NCI-H460 (cell line): Measurements from ENCODE around the gene WASF3. TPM values are rescaled to one million over a fixed set of nuclear protein-coding genes. Genes with fewer than 3 reads are reported as not detected.

Source experiments
- DNase-seq: peaks from one replicate; pipeline ENCODE4 v3.0.0-alpha.2; 2016; ENCODE audit warnings: low read depth; ENCODE audit errors: extremely low read depth
- total RNA-seq: library from RNA; depleted of rRNA; stranded (reverse); fragments of >200 nt; shearing (Covaris generic); gene quantifications from 2 replicates; pipeline ENCODE4 v1.2.3, GENCODE V29; 2014

Gene WASF3
- total RNA-seq, 1 experiment from 2014 or later, result 5.8 TPM

DNA sequence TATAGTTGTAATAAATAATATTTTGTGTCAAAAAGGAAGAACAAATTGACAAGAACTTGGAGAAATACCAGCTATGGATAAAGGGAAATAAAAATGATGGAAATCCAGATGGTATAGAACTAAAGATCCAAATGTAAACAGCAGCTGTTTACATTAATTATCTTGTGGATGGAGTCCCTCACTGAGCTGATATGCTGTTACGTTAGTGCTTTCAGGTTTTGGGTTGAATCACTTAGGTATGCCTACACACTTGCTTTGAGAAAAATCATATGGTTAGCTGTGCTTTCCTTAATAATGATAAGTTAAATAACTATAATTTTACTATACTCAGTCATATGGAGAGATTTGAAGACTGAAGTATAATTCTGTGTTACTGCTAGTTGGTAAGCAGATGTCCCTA lies 27.7 kb downstream of the WASF3 start:
- no peak for DNase-seq

DNA sequence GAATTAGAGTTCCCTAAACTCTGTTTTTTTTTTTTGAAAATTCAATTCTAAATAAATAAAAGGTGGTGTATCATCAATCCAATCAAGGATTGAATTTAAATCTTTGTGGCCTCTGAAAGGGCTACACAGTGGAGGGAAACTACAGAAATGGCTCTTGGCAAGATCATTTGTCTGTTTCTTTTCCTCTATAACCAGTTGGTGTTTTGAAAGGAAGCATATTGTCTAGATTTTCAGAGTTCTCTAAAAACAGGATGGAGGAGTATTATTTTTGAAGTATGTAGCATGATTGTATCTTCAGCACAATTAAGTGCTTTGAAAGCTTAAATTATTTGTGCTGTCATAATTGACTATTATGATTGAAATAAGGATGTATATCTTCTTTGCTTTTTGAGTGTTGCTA lies 29.8 kb downstream of the WASF3 start:
- DNase-seq, result no peak

DNA sequence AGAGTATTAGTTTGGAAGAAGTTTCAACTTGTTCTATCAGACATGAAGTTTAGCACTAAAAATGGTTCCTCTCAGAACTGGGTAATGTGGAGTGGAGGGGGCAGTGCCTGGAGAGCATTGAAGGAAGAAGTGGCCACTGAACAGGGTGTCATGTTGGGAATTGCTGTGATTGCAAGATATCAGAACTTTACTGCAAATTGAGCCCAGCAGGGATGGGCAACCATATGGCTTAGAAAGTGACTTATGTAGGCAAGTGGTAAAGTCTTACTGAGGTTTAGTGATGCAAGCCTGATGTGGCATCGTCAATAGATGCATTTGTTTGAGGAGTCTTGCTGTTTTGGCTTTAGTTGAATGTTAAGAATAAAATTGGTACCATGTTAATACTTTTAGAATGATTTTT lies 31.7 kb downstream of the WASF3 start:
- DNase-seq, result no peak

DNA sequence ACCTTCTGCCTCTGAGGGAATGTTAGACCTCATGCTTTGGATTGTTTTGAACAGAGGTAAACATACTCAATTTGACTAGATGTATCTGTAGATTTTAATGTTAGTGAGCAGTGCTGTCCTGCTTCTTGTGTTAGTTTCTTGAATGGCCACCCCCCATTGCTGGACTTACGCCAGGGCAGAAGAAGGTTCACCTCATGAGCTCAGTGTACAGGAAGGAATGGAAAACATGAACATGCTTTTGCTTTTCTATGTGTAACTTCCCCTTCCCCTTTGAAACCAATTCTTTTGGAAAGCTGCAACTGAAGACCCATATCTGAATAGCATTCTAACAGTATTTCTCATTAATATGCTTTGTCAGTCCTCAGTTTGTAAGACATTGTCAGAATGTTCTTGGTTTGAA lies 32.3 kb downstream of the WASF3 start:
- DNase-seq, result no peak

DNA sequence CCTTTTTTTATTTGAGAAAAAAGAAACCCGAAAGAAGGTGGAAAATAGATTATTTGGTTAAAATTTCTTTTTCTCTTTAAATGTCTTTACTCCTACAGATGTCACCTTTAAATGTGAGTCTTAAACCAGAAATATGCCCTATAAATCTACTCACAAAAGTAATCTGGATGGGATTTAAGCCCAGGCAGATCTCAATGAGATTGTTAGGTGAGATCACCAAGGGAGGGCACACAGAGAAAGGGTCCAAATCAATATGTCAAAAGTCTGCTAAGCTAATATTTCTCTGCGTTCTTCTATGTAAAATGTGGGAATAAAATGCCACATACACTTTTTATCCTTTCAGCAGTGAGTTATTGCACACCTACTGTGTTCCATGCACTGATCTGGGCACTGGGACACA lies 32.9 kb downstream of the WASF3 start:
- no peak for DNase-seq

DNA sequence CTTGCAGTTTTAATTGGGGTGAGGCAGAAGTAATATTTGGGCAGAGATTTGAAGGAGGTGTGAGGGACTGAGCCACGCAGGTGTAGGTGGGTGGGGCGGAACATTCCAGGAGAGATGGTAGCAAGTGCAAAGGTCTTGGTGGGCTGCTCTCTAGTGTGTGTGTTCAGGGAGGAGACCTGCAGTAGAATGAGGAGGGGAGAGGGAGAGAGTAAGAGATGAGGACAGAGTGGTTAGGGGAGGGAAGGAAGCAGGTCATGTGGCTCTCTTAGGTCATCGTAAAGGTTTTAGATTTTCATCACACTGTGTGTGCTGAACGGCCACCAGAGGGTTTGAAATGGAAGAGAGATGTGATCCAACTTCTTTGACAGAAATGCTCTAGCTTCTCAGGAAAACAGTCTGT lies 33.5 kb downstream of the WASF3 start:
- DNase-seq, result no peak

DNA sequence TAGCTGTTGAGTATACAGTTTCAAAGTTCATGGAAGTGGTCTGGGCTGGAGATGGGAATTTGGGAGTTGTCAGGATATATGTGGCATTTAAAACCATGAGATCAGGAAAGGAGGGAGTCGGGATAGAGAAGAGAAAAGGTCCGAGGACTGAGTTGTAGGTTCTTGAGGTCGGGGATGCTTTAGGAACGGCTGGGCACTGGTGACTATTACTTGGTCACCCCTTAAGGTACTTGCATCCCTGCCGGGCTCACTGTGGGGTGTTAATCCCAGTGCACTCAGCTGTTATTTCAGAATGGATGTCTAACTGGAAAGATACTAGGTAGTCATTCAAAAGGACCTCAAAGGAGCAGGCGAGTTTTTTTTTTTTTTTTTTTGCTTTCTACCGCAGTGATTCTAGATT lies 34.2 kb downstream of the WASF3 start:
- DNase-seq, result no peak

DNA sequence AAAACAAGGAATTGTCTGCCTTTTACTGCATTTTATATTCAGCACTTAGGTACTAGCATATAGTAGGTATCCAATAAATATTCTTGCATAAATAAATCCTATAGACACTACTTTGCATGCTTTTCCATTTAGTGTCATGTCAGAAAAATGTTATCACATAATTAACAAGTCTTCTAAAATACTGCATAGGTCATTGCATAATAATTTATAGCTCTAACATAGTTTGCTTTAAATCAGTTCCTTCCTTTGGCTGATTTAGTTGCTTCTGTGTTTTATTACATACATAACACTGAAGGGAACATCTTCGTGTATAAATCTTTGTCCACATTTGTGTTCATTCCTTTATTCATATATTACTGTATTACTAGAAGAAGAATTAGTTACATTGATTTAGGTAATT lies 36.2 kb downstream of the WASF3 start:
- DNase-seq, result no peak

DNA sequence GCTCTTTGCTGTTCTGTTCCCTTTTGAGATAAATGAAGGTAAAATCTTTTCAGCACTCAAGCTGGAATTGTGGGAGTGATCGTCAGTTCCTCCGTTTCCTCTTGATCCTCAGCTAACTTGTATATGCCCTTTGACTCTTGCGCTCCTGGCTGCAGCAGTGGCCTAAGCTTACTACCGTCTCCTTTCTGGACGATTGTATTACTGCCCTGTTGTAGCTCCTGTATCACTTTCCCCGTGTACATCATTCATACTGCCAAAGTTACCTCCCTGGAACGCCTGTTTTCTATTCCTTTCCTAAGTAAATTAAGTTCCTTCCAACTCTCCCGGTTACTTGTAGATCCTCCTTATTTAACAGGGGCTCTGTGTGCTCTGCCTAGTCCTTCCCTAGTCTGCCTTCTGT lies 36.9 kb downstream of the WASF3 start:
- no peak for DNase-seq

DNA sequence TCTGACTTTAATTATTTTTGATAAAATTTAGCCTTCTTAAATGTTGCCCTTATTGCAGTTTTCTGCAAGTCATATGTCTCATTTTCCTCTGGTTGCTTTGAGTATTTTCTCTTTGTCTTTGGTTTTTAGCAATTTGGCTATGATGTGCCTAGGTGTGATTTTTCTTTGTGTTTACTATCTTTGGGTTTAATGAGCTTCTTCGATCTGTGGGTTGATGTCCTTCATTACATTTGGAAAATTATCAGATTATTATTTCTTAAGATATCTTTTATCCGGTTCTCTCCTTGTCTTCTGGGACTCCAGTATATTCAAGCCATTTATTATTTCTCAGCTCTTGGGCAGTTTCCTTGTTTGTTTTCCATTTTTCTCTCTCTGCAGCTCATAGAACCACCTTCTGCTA lies 39.0 kb downstream of the WASF3 start:
- no peak for DNase-seq

DNA sequence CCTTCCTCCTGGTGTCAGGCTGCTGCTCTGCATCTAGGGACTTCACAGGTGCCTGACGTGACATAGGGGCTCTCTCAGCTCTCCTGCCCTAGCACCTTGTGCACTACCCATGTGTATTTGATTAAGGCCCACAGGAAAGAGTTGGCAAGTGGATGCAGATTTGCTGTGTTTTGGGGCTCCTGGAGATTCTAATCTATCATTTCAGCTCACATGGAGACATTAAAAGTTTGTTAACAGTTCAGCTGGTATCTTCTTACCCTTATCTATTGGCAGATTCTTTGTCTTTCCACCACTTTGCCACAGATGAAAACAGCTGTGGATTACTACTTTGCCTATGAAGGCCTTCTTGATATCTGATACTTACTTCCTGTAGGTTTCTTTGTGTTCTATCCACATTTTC lies 41.9 kb downstream of the WASF3 start:
- no peak for DNase-seq

DNA sequence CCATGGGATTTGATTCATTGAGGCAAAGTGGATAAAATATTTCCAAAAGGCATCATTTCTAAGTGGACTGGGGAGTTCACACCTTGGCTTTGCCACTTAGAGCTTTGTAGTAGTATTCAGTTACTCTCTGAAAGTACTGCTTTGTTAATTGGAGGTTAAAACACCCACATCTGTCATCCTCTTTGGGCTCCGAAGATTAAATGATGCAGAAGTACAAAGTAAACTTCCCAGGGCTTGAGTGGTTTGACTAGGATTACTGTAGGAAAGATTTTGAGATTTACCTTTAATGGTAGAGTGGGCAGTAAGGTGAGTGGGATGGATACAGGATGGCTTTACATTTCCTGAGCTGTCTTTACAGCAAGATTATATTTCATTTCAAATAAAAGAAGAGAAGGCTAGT lies 42.4 kb downstream of the WASF3 start:
- DNase-seq, result no peak

DNA sequence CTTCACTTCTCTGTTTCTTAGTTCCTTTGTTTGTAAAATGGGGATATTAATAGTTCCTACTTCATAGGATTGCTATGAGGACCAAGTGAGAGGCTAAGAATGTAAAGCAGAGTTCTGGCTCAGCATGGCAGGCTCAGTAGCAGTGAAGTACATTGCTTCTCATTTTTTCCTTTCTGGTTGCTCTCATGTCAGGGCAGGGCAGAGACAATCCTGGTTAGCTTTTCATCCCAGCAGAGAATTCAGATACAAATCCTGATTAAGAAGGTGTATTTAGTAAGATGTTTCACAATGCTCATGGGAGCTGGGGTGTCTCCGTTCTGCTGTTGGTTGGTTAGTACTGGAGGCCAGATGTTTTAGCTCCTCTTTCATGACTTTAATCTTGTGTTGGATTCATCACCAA lies 42.9 kb downstream of the WASF3 start:
- no peak for DNase-seq

DNA sequence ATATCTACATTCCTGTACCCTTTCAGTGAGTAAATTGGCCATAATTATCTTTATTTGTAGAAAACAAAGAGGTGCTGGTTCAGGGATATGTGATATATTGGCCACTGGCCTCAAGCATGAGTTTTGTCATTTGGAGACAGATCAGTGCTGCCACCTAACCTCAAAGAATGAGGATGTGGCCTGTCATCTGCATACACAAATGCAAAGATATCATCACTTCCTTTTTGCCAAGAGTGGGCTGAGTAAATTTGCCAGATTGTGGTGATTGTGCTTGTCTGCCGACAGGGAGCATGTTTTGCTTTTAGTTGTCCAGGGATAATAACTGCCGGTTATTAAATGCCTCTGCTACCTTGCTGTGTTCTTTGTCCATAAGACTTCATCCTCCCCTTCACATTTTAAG lies 44.2 kb downstream of the WASF3 start:
- no peak for DNase-seq

DNA sequence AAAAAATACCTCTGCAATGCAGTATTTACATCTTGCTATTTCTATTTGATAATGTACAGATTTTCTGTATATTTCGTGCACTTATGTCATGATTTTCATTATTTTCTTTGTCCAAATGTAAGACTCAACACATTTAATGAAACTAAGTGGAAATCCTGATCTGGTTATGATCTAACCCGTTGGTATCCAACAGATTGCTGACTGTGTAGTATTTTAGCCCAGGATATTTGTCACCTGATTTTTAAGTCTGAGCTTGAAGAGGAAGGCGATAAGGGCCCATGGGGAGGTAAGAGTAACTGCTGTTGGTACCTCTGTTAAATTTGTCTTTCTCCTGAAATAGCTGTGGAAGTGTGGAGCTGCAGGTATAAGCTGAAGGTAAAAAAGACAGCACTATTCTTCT lies 45.3 kb downstream of the WASF3 start:
- no peak for DNase-seq

DNA sequence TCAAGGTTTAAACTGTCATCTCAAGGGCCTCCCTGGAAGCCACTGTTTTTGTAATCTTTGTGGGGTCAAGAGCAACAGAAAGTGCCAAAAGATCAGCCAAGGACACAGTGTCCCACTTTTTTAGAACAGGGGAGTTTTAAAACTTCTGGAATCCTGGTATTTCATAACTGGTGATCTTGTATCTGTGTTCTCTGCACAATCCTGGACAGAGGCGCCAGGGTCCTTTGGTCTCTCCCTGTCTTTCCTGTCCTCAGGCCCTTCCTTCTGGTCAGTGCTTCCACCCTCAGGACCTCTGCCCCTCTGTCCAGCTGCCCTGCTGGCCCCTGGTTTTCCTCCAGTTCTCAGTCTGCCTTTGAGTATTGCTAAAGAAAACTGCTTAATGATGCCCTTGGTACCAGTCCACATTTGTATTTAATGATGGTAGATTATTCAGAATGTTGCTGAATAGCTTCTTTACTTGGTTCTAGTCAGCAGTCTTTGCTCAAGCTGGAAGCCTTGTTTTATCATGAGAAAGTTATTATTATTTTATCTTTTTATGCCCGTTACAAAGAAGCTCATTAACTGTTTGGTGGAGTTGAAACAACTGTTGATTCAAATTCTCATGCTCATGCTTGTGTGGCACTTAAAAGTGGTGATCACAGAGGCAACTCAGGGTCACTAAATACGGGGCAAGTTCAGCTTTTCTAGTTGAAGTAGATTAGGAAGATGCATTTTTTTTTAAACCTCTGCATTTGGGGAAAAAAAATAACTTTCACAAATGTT lies 47.5 kb downstream of the WASF3 start:
- no peak for DNase-seq

DNA sequence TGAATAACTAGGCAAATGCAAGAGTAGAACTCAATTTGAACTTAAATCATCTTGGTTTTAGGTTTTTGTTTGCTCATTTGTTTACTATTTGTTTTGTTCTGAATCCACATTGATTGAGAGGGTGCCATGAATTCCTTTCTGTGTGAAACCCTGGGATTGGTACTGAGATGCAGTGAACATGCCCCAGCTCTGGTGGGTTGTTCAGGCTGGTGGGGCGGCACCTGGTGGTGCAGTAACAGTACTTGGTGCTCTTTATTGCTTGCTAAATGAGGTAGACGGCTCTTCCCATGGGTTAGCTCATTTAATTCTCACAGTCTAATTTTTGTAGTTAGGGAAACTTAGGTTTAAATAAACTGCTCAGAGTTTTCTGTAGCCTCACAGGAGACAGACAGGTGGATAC lies 48.4 kb downstream of the WASF3 start:
- no peak for DNase-seq

DNA sequence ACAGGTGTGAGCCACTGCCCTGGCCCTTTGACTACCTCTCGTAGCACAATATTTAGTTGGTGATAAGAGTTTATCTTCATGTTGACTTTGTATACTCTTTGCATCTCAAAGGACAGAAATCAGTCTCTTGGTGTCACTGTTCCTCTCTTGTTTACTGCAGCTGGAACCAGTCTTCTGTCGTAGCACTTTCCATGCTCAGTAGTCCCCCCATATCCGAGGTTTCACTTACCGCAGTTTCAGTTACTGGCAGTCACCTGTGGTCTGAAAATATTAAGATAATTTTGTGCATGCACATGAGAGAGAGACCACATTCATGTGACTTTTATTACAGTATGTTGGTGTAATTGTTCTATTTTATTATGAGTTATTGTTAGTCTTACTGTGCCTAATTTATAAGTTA lies 49.1 kb downstream of the WASF3 start:
- DNase-seq, result no peak

DNA sequence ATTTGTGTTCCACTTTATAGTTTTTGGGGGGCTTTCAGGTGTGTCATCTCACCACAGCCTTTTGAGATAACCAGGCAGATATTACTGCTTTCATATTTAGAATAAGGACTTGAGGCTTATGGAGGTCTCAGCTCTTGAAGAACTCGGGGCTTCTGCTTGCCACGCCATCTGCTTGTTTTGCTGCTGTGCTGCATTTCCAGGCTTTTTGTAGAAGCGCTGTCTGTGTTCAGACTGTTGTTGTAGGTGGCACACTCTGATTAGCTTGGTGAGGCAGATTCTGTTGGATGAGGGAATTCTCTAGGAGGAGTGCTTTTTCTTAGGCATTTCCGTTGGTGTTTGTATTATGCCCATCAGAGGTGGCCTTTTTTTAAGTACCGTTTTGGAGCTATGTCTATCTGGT lies 57.2 kb downstream of the WASF3 start:
- DNase-seq, result no peak

DNA sequence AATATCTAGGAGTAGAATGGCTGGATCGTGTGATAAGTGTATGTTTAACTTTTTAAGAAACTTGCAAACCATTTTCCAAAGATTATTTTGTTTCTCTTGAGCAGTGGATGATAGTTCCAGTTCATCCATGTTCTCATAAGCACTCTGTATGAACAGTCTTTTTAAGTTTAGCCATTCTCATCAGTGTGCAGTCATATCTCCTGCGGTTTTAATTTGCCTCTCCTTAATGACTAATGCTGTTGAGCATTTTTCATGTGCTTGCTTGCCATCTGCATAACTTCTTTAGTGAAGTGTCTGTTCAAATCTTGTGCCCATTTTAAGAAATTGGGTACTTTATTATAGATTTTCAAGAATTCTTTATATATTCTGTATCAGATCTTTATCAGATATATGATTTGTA lies 58.6 kb downstream of the WASF3 start:
- DNase-seq, result no peak

DNA sequence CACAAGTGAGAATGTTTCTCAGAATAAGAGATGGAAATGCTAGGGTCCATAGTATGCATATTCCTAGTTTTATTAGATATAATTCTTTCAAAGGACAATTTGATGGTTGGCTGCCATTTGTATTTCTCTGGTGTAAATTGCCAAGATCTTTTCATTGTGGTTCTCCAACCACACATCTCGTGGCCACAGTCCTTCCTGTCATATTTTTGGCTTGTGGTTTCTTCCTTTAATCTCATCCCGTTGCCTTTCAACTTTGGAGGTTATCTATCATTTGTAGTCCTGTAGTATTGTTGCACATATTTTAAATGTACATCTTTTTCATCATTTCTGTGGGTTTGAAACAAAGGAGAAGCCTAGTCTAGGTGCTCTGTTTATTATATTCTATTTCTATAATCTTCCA lies 61.2 kb downstream of the WASF3 start:
- DNase-seq, result no peak

DNA sequence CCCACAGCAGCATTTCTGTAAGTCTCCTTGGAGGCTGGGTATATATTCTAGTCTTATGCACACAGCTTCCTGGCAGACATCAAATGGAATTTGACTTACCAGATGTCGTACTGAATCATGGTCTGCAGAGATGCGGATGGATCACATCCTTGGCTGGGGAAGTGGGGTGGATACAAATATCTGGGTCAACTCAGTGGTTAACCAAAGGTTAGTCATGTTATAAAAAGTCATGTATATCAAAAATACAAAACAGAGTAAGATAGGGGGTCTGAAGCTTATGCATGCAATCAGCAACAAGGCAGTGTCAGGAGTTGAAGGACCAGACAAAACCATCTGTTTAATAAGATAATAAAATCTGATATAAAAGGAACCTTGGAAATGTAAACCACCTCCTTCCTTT lies 61.9 kb downstream of the WASF3 start:
- no peak for DNase-seq

DNA sequence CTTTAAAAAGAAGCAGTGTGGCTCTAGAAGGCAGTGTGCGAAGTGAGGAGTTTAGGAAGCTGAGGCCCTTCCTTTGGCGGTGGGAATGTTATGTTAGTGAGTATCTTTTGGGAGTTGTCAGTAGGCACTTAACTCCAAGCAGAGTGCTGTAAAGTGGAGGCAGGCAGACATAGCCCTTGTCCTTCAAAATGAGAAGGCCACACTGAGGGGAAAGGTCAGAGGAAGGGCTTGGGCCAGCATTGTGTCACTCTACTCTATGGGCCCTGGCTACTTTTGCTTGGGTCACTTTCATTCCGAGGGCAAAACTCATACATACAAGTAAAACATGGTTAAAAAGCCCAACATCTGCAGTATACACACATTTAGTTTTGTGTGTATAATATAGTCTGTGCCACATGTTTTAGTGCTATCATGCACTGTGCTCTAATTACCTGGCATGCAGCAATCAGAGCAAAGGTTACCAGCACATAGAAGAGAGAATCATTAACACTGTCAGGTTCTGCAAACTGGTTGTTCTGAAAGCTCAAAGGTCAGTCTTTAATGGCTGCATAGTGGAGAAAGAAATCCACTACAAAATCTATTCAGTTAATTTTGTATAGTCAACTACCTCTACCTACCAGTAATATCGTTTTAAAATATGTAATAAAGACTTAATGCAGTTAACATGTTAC lies 64.4 kb downstream of the WASF3 start:
- DNase-seq, result no peak
